Smooth muscle cell (in vitro differentiated cells): ENCODE measurements around the gene IGSF21. TPM values are rescaled to one million over a fixed set of nuclear protein-coding genes. Genes with fewer than 3 reads are reported as not detected.

ENCODE experiments used
- DNase-seq: peaks from one replicate; lab custom pipeline; 2025; ENCODE audit not compliant: unreplicated experiment; lab: John Stamatoyannopoulos, UW
- H2AFZ ChIP-seq: fragments of 200-600 bp; sonication (generic); 2 replicates; pipeline ENCODE4 v1.6.0; 2016; ENCODE audit warnings: antibody characterized with exemption, low read depth, mild to moderate bottlenecking
- H3F3A ChIP-seq: fragments of 200-600 bp; sonication (generic); 2 replicates; pipeline ENCODE4 v1.6.0; 2017; ENCODE audit warnings: antibody characterized with exemption, low read depth
- H3K27ac ChIP-seq: fragments of 200-600 bp; sonication (generic); 2 replicates; pipeline ENCODE4 v1.5.1; 2016; ENCODE audit warnings: low read depth, mild to moderate bottlenecking
- H3K27me3 ChIP-seq: fragments of 200-600 bp; sonication (generic); 2 replicates; pipeline ENCODE4 v1.6.1; 2016; ENCODE audit warnings: low read depth, mild to moderate bottlenecking
- H3K36me3 ChIP-seq: fragments of 200-600 bp; sonication (generic); 2 replicates; pipeline ENCODE4 v1.5.1; 2016; ENCODE audit warnings: low read depth
- H3K4me1 ChIP-seq: fragments of 200-600 bp; sonication (generic); 2 replicates; pipeline ENCODE4 v1.5.1; 2016; ENCODE audit warnings: low read depth
- H3K4me2 ChIP-seq: fragments of 200-600 bp; sonication (generic); 2 replicates; pipeline ENCODE4 v1.6.0; 2016; ENCODE audit warnings: mild to moderate bottlenecking
- H3K4me3 ChIP-seq: fragments of 200-600 bp; sonication (generic); 2 replicates; pipeline ENCODE4 v1.5.1; 2016; ENCODE audit warnings: mild to moderate bottlenecking
- H3K79me2 ChIP-seq: fragments of 200-600 bp; sonication (generic); 2 replicates; pipeline ENCODE4 v1.6.0; 2016; ENCODE audit warnings: low read depth, mild to moderate bottlenecking
- H3K9ac ChIP-seq: fragments of 200-600 bp; sonication (generic); 2 replicates; pipeline ENCODE4 v1.6.0; 2016; ENCODE audit warnings: low read depth
- H3K9me3 ChIP-seq: fragments of 200-600 bp; sonication (generic); replicated peaks from 2 replicates; pipeline ENCODE4 v1.5.1; 2016; ENCODE audit warnings: low read depth
- H4K20me1 ChIP-seq: fragments of 200-600 bp; sonication (generic); 2 replicates; pipeline ENCODE4 v1.6.0; 2016; ENCODE audit warnings: low read depth
- WGBS: methylation state at CpG from one replicate; pipeline ENCODE4 v1.1.7; 2016; ENCODE audit warnings: low lambda C conversion rate; 5-methylcytosine and 5-hydroxymethylcytosine counted together
- polyA plus RNA-seq: library from polyadenylated mRNA; unstranded; fragments of >200 nt; fragmentation: Nextera tagmentation; extraction: Ambion mirVana; gene quantifications from 2 replicates; pipeline ENCODE4 v1.2.1, GENCODE V29; 2016
- total RNA-seq: library from RNA; depleted of rRNA; stranded (reverse); fragments of >200 nt; gene quantifications from 2 replicates; pipeline ENCODE4 v1.2.3, GENCODE V29; 2014
- TF ChIP-seq, protein P1 (sequence below): fragments of 200-600 bp; sonication (generic); IDR thresholded peaks from 2 replicates; pipeline ENCODE4 v1.5.1; 2017; ENCODE audit warnings: borderline replicate concordance, mild to moderate bottlenecking, antibody characterized with exemption; ENCODE audit not compliant: insufficient read depth, poor library complexity, severe bottlenecking

Gene IGSF21
- total and polyA plus RNA-seq, 2 experiments from 2014 or later: not detected

DNA sequence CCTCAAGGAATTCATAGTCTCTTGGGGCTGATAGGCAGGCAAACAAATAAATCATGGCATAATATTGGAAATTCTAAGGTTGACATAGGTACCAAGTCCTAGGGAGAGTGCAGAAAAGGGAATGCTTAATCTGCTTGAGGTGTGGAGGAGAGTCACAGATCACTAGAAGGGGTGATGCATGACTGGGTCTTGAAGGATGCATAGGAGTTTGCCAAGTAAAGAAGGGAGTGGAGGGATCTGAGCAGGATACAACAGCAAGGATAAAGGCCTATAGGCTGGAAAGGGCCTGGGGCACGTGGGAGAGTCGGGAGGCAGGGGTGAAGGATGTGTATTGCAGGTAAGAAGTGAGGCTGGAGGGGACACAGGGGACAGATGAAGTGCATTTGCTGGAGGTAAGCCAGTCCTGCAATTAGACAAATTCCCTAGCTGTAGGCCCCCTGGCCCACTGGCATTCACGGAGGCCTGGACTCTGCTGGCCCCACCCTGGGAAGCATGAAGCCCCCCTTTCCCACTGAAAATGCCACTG lies 15.9 kb downstream of the IGSF21 start:
- DNase-seq: no peak
- no peak overlapping the region for H3K27ac ChIP-seq
- H3K36me3 ChIP-seq: no peaks in the 10 kb centered on the region
- no peak overlapping the region for H3K4me2 ChIP-seq
- H2AFZ ChIP-seq: no peak overlapping the region
- no peaks in the 10 kb centered on the region for H3K4me1 ChIP-seq
- TF ChIP-seq, protein P1, sequence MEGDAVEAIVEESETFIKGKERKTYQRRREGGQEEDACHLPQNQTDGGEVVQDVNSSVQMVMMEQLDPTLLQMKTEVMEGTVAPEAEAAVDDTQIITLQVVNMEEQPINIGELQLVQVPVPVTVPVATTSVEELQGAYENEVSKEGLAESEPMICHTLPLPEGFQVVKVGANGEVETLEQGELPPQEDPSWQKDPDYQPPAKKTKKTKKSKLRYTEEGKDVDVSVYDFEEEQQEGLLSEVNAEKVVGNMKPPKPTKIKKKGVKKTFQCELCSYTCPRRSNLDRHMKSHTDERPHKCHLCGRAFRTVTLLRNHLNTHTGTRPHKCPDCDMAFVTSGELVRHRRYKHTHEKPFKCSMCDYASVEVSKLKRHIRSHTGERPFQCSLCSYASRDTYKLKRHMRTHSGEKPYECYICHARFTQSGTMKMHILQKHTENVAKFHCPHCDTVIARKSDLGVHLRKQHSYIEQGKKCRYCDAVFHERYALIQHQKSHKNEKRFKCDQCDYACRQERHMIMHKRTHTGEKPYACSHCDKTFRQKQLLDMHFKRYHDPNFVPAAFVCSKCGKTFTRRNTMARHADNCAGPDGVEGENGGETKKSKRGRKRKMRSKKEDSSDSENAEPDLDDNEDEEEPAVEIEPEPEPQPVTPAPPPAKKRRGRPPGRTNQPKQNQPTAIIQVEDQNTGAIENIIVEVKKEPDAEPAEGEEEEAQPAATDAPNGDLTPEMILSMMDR: no peak
- no peaks in the 10 kb centered on the region for H3K79me2 ChIP-seq
- H3K9me3 ChIP-seq: no peaks in the 10 kb centered on the region
- H3K4me3 ChIP-seq: no peak overlapping the region
- WGBS: 46% methylated on average over 3 of the region's 3 CpGs
- no peaks in the 10 kb centered on the region for H4K20me1 ChIP-seq
- H3F3A ChIP-seq: no peaks in the 10 kb centered on the region
- H3K27me3 ChIP-seq: peaks cover 42% of the 10 kb centered on the region
- H3K9ac ChIP-seq: no peak overlapping the region

DNA sequence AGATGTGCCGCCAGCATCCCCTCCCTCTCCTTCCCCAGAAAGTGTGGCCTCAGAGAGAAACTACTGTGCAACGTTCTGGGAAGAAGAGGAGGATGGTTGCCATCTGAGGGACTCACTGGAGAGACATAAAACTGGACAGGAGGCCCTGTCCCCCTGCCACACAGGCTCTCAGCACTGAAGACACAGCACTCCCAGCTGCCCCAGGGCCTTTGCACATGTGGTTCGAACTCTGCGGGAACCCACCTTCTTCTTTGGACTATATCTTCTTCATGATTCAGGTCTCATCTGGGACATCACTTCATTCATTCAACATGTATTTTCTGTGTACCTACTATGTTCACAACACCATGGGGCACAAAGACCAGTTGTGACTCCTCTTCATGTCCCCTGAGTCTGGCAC lies 17.4 kb downstream of the IGSF21 start:
- DNase-seq: no peak
- Histone ChIP-seq H2AFZ (no peak overlapping the region), H3K9ac (no peak overlapping the region), H3K27ac (no peak overlapping the region), H3K4me2 (no peak overlapping the region), H3K4me1 (no peaks in the 10 kb centered on the region), H3K9me3 (no peaks in the 10 kb centered on the region), H4K20me1 (no peaks in the 10 kb centered on the region), H3K79me2 (no peaks in the 10 kb centered on the region), H3F3A (no peaks in the 10 kb centered on the region), H3K4me3 (no peak overlapping the region), H3K36me3 (no peaks in the 10 kb centered on the region), H3K27me3 (peaks cover 28% of the 10 kb centered on the region)
- WGBS: 91% methylated on average over 4 of the region's 4 CpGs
- TF ChIP-seq, protein P1: no peak

DNA sequence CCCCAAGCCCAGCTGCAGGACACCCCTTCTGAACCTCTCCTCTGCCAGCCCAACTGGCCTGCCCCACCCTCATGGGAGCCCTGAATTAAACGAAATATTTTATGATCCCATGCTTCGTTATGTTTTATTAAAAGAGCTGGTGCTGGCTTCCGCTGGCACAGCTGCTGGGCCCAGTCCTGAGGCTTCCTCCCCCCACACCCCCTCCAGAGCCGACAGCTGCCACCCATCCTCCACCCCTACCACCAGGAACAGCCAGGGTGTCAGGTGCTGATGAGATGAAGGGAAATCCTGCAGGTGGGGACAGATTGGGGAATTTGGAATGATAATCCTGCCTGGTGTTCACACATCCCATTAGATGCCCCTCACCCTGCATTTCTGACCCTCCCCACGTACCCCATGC lies 19.0 kb downstream of the IGSF21 start:
- H3K4me1 ChIP-seq: no peaks in the 10 kb centered on the region
- H3K9ac ChIP-seq: no peak overlapping the region
- no peak overlapping the region for H3K27ac ChIP-seq
- TF ChIP-seq, protein P1: no peak
- peaks cover 14% of the 10 kb centered on the region for H3K27me3 ChIP-seq
- no peaks in the 10 kb centered on the region for H3F3A ChIP-seq
- no peaks in the 10 kb centered on the region for H3K36me3 ChIP-seq
- WGBS: 92% methylated on average over 5 of the region's 5 CpGs
- no peaks in the 10 kb centered on the region for H3K79me2 ChIP-seq
- H4K20me1 ChIP-seq: no peaks in the 10 kb centered on the region
- no peaks in the 10 kb centered on the region for H3K9me3 ChIP-seq
- no peak overlapping the region for H2AFZ ChIP-seq
- no peak overlapping the region for H3K4me2 ChIP-seq
- no peak for DNase-seq
- no peak overlapping the region for H3K4me3 ChIP-seq

DNA sequence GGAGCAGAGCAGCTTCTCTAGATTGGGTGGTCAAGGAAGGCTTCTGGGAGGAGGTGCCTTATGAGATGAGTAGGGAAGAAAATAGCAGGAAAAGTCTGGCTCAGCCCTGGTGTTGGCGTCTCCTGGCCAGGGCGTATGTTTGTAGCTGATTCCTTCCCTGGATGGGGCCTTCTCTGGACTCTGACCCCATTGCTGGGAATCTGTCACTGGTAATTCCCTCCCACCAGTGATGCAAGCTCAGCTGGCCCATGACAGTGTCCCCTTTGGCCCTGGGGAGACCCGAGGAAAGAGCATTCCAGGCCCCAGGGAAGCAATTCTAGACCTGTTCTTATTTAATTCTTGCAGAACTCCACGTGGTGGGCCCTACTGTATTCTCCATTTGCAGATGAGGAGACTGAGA lies 20.7 kb downstream of the IGSF21 start:
- no peaks in the 10 kb centered on the region for H3K79me2 ChIP-seq
- H3F3A ChIP-seq: no peaks in the 10 kb centered on the region
- no peak overlapping the region for H3K4me2 ChIP-seq
- H3K36me3 ChIP-seq: no peaks in the 10 kb centered on the region
- H3K9me3 ChIP-seq: no peaks in the 10 kb centered on the region
- DNase-seq: no peak
- no peak overlapping the region for H3K4me3 ChIP-seq
- H3K9ac ChIP-seq: no peak overlapping the region
- H3K27me3 ChIP-seq: peaks cover 14% of the 10 kb centered on the region
- H3K27ac ChIP-seq: no peak overlapping the region
- TF ChIP-seq, protein P1: no peak
- no peak overlapping the region for H2AFZ ChIP-seq
- 45% methylated on average over 4 of the region's 4 CpGs for WGBS
- H4K20me1 ChIP-seq: no peaks in the 10 kb centered on the region
- H3K4me1 ChIP-seq: peaks cover 5% of the 10 kb centered on the region
